ENCODE measurements around the gene SUPT6H. TPM values are rescaled to one million over a fixed set of nuclear protein-coding genes. Genes with fewer than 3 reads are reported as not detected.
"Not testable (repeated sequence)": the region's sequence is repeated elsewhere in the genome, so short reads cannot be mapped to it uniquely, and the experiment has no call there.

SUPT6H gene
- total and polyA plus RNA-seq, 2 donors (not counting 3 experiments of a cell fraction or from before 2014, with no cell fraction given): 33.9 to 79.2 TPM

- H3K4me3 ChIP-seq (replicated peaks in 1 of 3; ENCODE audit: insufficient read depth in 1 of 3, low read depth in 1 of 3, low read length in 3 of 3): no peak overlapping the region
- no peaks in the 10 kb centered on the region for H3K9me1 ChIP-seq (replicated peaks; ENCODE audit: control insufficient read depth, extremely low read depth, insufficient read depth, low read length)
- H3K4me1 ChIP-seq (ENCODE audit: control insufficient read depth, extremely low read depth, insufficient read depth, low read length): peaks cover under 1% of the 10 kb centered on the region
- H4K20me1 ChIP-seq (replicated peaks; ENCODE audit: control insufficient read depth, extremely low read depth, insufficient read depth, low read length): no peaks in the 10 kb centered on the region
- intact Hi-C loops (cut with micrococcal nuclease) (no loop called here), dilution Hi-C loops (cut with MboI; ENCODE audit: extremely low pct_ligation_motif_present, low sequenced_read_pairs) (no loop called here)
- FAIRE-seq: peak; percentile 43
- TF ChIP-seq FOS (IDR thresholded peaks at IDR 0.05; ENCODE audit: borderline replicate concordance, insufficient read depth, low read length): peak; percentile 39
- TF ChIP-seq MAX (IDR thresholded peaks at IDR 0.05; ENCODE audit: insufficient read depth, insufficient read length): no peak
- no peaks in the 10 kb centered on the region for H3K27me3 ChIP-seq (ENCODE audit: control insufficient read depth in 2 of 2, insufficient read depth in 2 of 2, low read length in 2 of 2)
- H3K4me2 ChIP-seq (ENCODE audit: insufficient read depth, low read length): no peak overlapping the region
- H3K27ac ChIP-seq (ENCODE audit: insufficient read depth, low read depth, low read length): no peak overlapping the region
- peaks cover 0 to 8% of the 10 kb centered on the region in 2 experiments for H3K36me3 ChIP-seq (ENCODE audit: control insufficient read depth in 2 of 2, extremely low read depth in 1 of 2, insufficient read depth in 2 of 2, low read length in 2 of 2)
- no peaks in the 10 kb centered on the region for H3K9me3 ChIP-seq (replicated peaks; ENCODE audit: control insufficient read depth, insufficient read depth, low read length)
- no peak overlapping the region for H2AFZ ChIP-seq (ENCODE audit: low read depth, low read length)
- CTCF ChIA-PET: interaction anchor here (1.1 to 1.2 kb wide), 2 partner anchors 9 to 11 kb away, joined by 4 to 11 read pairs; no protein-coding TSS in a partner anchor
- H3K9ac ChIP-seq (replicated peaks; ENCODE audit: extremely low read depth, insufficient read depth, low read length): no peak overlapping the region
- BruUV-seq (replicated peaks): no TSS peak
- peaks cover 51% of the 10 kb centered on the region for H3K79me2 ChIP-seq (ENCODE audit: control insufficient read depth, insufficient read depth, low read length)
- POLR2A ChIA-PET: interaction anchor here (0.7 kb wide), 1 partner anchor 34 kb away, joined by 3 read pairs; no protein-coding TSS in a partner anchor
- DNase-seq (ENCODE audit: low read depth, low spot score): no peak
These were observed 4.2 kb upstream of the SUPT6H start for GRCh38 chr17:28657756-28658155.

GRCh38 chr17:28658342-28658741 lies 3.7 kb upstream of the SUPT6H start:
- H4K20me1 ChIP-seq (replicated peaks; ENCODE audit: control insufficient read depth, extremely low read depth, insufficient read depth, low read length); H3K4me1 ChIP-seq (ENCODE audit: control insufficient read depth, extremely low read depth, insufficient read depth, low read length); H3K9ac ChIP-seq (replicated peaks; ENCODE audit: extremely low read depth, insufficient read depth, low read length); BruUV-seq (replicated peaks); H3K9me1 ChIP-seq (replicated peaks; ENCODE audit: control insufficient read depth, extremely low read depth, insufficient read depth, low read length); dilution Hi-C loops (cut with MboI; ENCODE audit: extremely low pct_ligation_motif_present, low sequenced_read_pairs); intact Hi-C loops (cut with micrococcal nuclease); H3K4me3 ChIP-seq (replicated peaks in 1 of 3; ENCODE audit: insufficient read depth in 1 of 3, low read depth in 1 of 3, low read length in 3 of 3); H2AFZ ChIP-seq (ENCODE audit: low read depth, low read length); H3K27ac ChIP-seq (ENCODE audit: insufficient read depth, low read depth, low read length); DNase-seq (ENCODE audit: low read depth, low spot score); H3K9me3 ChIP-seq (replicated peaks; ENCODE audit: control insufficient read depth, insufficient read depth, low read length); H3K4me2 ChIP-seq (ENCODE audit: insufficient read depth, low read length); H3K36me3 ChIP-seq (ENCODE audit: control insufficient read depth in 2 of 2, extremely low read depth in 1 of 2, insufficient read depth in 2 of 2, low read length in 2 of 2); H3K27me3 ChIP-seq (ENCODE audit: control insufficient read depth in 2 of 2, insufficient read depth in 2 of 2, low read length in 2 of 2); FAIRE-seq: not testable (repeated sequence)
- peaks cover 55% of the 10 kb centered on the region for H3K79me2 ChIP-seq (ENCODE audit: control insufficient read depth, insufficient read depth, low read length)
- ChIA-PET CTCF (interaction anchor here (1.1 kb wide), 1 partner anchor 10 kb away, joined by 4 read pairs; no protein-coding TSS in a partner anchor), POLR2A (interaction anchor here (0.7 kb wide), 1 partner anchor 35 kb away, joined by 3 read pairs; no protein-coding TSS in a partner anchor)

GRCh38 chr17:28658766-28659496 lies 3.1 kb upstream of the SUPT6H start:
- H4K20me1 ChIP-seq (replicated peaks; ENCODE audit: control insufficient read depth, extremely low read depth, insufficient read depth, low read length); intact Hi-C loops (cut with micrococcal nuclease); CTCF ChIA-PET; H3K27ac ChIP-seq (ENCODE audit: insufficient read depth, low read depth, low read length); H2AFZ ChIP-seq (ENCODE audit: low read depth, low read length); H3K9ac ChIP-seq (replicated peaks; ENCODE audit: extremely low read depth, insufficient read depth, low read length); H3K36me3 ChIP-seq (ENCODE audit: control insufficient read depth in 2 of 2, extremely low read depth in 1 of 2, insufficient read depth in 2 of 2, low read length in 2 of 2); H3K4me2 ChIP-seq (ENCODE audit: insufficient read depth, low read length); FAIRE-seq; dilution Hi-C loops (cut with MboI; ENCODE audit: extremely low pct_ligation_motif_present, low sequenced_read_pairs); POLR2A ChIA-PET; BruUV-seq (replicated peaks); DNase-seq (ENCODE audit: low read depth, low spot score); H3K9me3 ChIP-seq (replicated peaks; ENCODE audit: control insufficient read depth, insufficient read depth, low read length); H3K9me1 ChIP-seq (replicated peaks; ENCODE audit: control insufficient read depth, extremely low read depth, insufficient read depth, low read length); H3K4me3 ChIP-seq (replicated peaks in 1 of 3; ENCODE audit: insufficient read depth in 1 of 3, low read depth in 1 of 3, low read length in 3 of 3); H3K27me3 ChIP-seq (ENCODE audit: control insufficient read depth in 2 of 2, insufficient read depth in 2 of 2, low read length in 2 of 2); H3K4me1 ChIP-seq (ENCODE audit: control insufficient read depth, extremely low read depth, insufficient read depth, low read length): not testable (repeated sequence)
- H3K79me2 ChIP-seq (ENCODE audit: control insufficient read depth, insufficient read depth, low read length): peaks cover 60% of the 10 kb centered on the region

- DNase-seq (ENCODE audit: low read depth, low spot score); BruUV-seq (replicated peaks); H3K36me3 ChIP-seq (ENCODE audit: control insufficient read depth in 2 of 2, extremely low read depth in 1 of 2, insufficient read depth in 2 of 2, low read length in 2 of 2); H4K20me1 ChIP-seq (replicated peaks; ENCODE audit: control insufficient read depth, extremely low read depth, insufficient read depth, low read length); H3K27ac ChIP-seq (ENCODE audit: insufficient read depth, low read depth, low read length); H3K9me1 ChIP-seq (replicated peaks; ENCODE audit: control insufficient read depth, extremely low read depth, insufficient read depth, low read length); POLR2A ChIA-PET; dilution Hi-C loops (cut with MboI; ENCODE audit: extremely low pct_ligation_motif_present, low sequenced_read_pairs); H3K4me2 ChIP-seq (ENCODE audit: insufficient read depth, low read length); H3K4me1 ChIP-seq (ENCODE audit: control insufficient read depth, extremely low read depth, insufficient read depth, low read length); intact Hi-C loops (cut with micrococcal nuclease); FAIRE-seq; H3K27me3 ChIP-seq (ENCODE audit: control insufficient read depth in 2 of 2, insufficient read depth in 2 of 2, low read length in 2 of 2); H3K9me3 ChIP-seq (replicated peaks; ENCODE audit: control insufficient read depth, insufficient read depth, low read length); H2AFZ ChIP-seq (ENCODE audit: low read depth, low read length); H3K4me3 ChIP-seq (replicated peaks in 1 of 3; ENCODE audit: insufficient read depth in 1 of 3, low read depth in 1 of 3, low read length in 3 of 3); H3K9ac ChIP-seq (replicated peaks; ENCODE audit: extremely low read depth, insufficient read depth, low read length): not testable (repeated sequence)
- CTCF ChIA-PET: interaction anchor here (4.1 kb wide), 1 partner anchor 12 kb away, joined by 49 read pairs; no protein-coding TSS in a partner anchor
- peaks cover 66% of the 10 kb centered on the region for H3K79me2 ChIP-seq (ENCODE audit: control insufficient read depth, insufficient read depth, low read length)
These were observed 2.5 kb upstream of the SUPT6H start for GRCh38 chr17:28659497-28659881.

All from endothelial cell of umbilical vein (primary cell).